GM20000 (cell line): ENCODE results near the gene ISM2.
"Not testable (repeated sequence)": the region's sequence is repeated elsewhere in the genome, so short reads cannot be mapped to it uniquely, and the experiment has no call there.

Experiments
- DNase-seq: peaks from one replicate; pipeline ENCODE4 v3.0.0; 2012; ENCODE audit warnings: low spot score
- CTCF ChIP-seq: IDR thresholded peaks from 2 replicates; pipeline ENCODE4 v1.5.1; 2012; ENCODE audit warnings: mild to moderate bottlenecking, control low read depth; ENCODE audit errors: extremely low read depth, missing control alignments

ISM2 gene

GRCh38 chr14:77541905-77542304 is 43.3 kb upstream of the ISM2 start:
- no peak for TF ChIP-seq CTCF
- DNase-seq: peak; percentile 15

DNA sequence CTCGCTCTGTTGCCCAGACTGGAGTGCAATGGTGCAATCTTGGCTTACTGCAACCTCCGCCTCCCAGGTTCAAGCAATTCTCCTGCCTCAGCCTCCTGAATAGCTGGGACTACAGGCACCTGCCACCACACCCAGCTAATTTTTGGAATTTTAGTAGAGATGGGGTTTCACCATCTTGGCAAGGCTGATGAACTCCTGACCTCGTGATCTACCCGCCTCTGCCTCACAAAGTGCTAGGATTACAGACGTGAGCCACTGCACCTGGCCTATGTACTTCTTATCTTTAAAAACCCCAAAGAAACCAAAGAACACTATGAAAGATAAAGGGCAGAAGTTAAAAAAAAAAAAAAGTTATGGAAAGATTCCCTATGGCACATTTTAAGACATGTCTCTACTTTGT is 38.3 kb upstream of the ISM2 start:
- not testable (repeated sequence) for DNase-seq

- DNase-seq: no peak
- no peak for TF ChIP-seq CTCF
Measured at GRCh38 chr14:77531071-77531470, 32.5 kb upstream of the ISM2 start.

DNA sequence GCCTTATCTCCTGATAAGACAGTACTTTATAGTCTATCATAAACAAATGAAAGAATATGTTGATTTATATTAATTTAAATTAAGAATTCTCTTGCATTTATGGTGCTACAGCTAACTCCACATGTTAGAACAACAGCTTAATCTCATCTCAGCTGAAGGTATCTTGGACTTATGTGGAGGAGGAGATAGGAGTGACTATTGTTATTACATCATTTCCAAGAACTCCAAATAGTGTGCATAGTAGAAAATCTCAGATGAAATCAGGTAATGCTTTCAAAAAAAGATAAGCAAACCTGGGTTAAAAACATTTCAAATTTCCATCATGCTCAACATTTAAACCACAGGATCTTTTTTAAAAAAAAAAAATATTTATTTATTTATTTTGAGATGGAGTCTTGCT is 31.3 kb upstream of the ISM2 start:
- no peak for DNase-seq

DNA sequence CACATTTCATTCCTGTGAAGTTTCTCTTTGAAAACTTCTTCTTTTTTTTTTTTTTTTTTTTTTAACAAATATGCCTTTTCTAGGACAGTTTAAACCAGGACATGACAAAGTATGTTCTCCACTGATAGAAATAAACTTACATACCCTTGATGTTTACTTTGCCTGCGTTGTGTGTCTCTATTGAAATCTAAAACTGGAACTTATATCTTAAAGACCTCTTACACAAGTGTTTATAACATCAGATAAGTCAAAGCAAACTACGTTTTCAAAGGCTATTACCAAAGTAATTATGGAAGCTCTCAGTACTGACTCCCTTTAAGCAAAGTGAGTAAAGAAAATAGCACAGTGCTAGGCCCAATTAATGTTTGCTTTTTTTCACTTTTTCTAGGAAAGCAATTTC is 30.6 kb upstream of the ISM2 start:
- no peak for TF ChIP-seq CTCF
- no peak for DNase-seq

More for the DNA sequence above, 31.3 kb upstream of the ISM2 start:
- no peak for TF ChIP-seq CTCF

- not testable (repeated sequence) for DNase-seq
Measured at GRCh38 chr14:77528701-77529100, 30.1 kb upstream of the ISM2 start.

- no peak for TF ChIP-seq CTCF
- no peak for DNase-seq
Measured at GRCh38 chr14:77526266-77526665, 27.6 kb upstream of the ISM2 start.

GRCh38 chr14:77524536-77524935 is 25.9 kb upstream of the ISM2 start:
- DNase-seq: no peak
- no peak for TF ChIP-seq CTCF

GRCh38 chr14:77523109-77523508 is 24.5 kb upstream of the ISM2 start:
- DNase-seq: no peak
- no peak for TF ChIP-seq CTCF
